Measurements from ENCODE around the gene CSHL1. TPM values are rescaled to one million over a fixed set of nuclear protein-coding genes. Genes with fewer than 3 reads are reported as not detected.
"Not testable (repeated sequence)": the region's sequence is repeated elsewhere in the genome, so short reads cannot be mapped to it uniquely, and the experiment has no call there.

The CSHL1 gene
- total RNA-seq, 2 donors from 2014 or later = not detected

DNA sequence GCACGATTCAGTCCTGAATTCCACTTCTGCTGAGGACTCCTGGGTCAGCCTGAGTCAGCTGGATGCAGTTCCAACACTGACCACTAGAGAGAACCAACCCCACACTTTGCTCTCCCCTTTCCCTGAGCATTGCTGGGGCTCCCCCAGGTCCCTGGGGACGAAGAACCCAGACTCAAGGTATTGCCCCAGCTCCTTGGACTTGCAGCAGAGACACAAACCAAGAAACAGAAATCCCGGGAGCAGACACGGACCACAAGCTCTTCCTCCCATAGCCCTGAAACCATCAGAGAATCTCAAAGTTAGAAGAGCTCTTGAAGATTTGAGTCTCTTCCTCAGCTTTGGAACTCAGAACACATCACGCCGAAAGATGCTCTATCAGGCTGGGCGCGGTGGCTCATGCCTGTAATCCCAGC lies 8.3 kb upstream of the CSHL1 start:
- peaks cover 8% of the 10 kb centered on the region for H3K4me1 Mint-ChIP-seq

DNA sequence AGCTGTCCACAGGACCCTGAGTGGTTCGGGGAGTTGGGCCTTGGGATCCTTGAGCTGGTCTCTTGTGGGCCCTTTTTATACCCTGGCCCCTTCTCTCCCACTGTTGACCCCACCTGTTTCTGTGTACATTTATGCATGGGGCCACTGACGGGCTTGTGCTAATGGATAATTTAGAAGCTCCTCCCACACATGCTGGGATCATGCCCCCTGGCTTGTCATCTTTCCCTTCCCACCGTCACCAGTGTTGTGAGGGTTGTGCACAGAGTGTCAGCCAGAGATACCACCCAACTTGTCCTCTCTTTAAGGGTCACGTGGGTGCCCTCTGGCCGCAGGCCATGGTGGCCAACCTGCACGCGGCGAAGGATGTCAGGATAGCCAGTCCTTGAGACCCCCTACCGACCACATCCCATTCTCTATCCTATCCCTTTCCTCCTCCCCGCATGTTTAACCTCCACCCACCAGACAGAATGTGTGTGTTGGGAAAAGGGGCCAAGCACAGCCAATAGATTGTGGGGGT lies 7.8 kb upstream of the CSHL1 start, which contains the start of gene GH1:
Gene GH1, minus strand, starts transcription at position 51 of the 517 bp plus-strand sequence. CDS start 63 bp downstream, outside the sequence.
- Mint-ChIP-seq H3K4me3 (peak within 1 kb of the TSS; percentile 31), H3K27me3 (ENCODE audit: insufficient read depth) (peaks cover 13% of the 10 kb centered on the region)
- not testable (repeated sequence) for H3K36me3 Mint-ChIP-seq (ENCODE audit: low read depth); H3K9me3 Mint-ChIP-seq; H3K9ac ChIP-seq (ENCODE audit: extremely low read depth, low read length, poor library complexity, severe bottlenecking); DNase-seq; H3K27me3 ChIP-seq (ENCODE audit: control insufficient read depth, insufficient read depth, low read length, poor library complexity, severe bottlenecking); H3K9me3 ChIP-seq (ENCODE audit: control insufficient read depth, low read length); H3K4me3 ChIP-seq (ENCODE audit: low read length); H3K4me1 Mint-ChIP-seq; H3K27ac Mint-ChIP-seq; H3K36me3 ChIP-seq (ENCODE audit: control insufficient read depth, insufficient read depth, low read length); H3K4me1 ChIP-seq (ENCODE audit: control insufficient read depth, insufficient read depth, low read length); H3K27ac ChIP-seq (ENCODE audit: low read depth, low read length)
- WGBS, 2 experiments (ENCODE audit: insufficient coverage in 1 of 2, insufficient read length in 1 of 2) = 64% methylated on average over 8 of the region's 10 CpGs; no CpG with 5 or more reads in 1 of the 2 experiments

More for the DNA sequence above, 8.3 kb upstream of the CSHL1 start:
- Mint-ChIP-seq H3K27me3 (ENCODE audit: insufficient read depth) (peaks cover 13% of the 10 kb centered on the region), H3K9me3 (no peaks in the 10 kb centered on the region), H3K36me3 (ENCODE audit: low read depth) (no peaks in the 10 kb centered on the region), H3K4me3 (no peak overlapping the region), H3K27ac (no peak overlapping the region)
- Histone ChIP-seq H3K4me1 (ENCODE audit: control insufficient read depth, insufficient read depth, low read length) (no peaks in the 10 kb centered on the region), H3K4me3 (ENCODE audit: low read length) (no peak overlapping the region), H3K27me3 (ENCODE audit: control insufficient read depth, insufficient read depth, low read length, poor library complexity, severe bottlenecking) (no peaks in the 10 kb centered on the region), H3K36me3 (ENCODE audit: control insufficient read depth, insufficient read depth, low read length) (no peaks in the 10 kb centered on the region), H3K9ac (ENCODE audit: extremely low read depth, low read length, poor library complexity, severe bottlenecking) (no peak overlapping the region), H3K27ac (ENCODE audit: low read depth, low read length) (no peak overlapping the region), H3K9me3 (ENCODE audit: control insufficient read depth, low read length) (no peaks in the 10 kb centered on the region)
- DNase-seq = peak; percentile 94
- TF ChIP-seq, protein P1, sequence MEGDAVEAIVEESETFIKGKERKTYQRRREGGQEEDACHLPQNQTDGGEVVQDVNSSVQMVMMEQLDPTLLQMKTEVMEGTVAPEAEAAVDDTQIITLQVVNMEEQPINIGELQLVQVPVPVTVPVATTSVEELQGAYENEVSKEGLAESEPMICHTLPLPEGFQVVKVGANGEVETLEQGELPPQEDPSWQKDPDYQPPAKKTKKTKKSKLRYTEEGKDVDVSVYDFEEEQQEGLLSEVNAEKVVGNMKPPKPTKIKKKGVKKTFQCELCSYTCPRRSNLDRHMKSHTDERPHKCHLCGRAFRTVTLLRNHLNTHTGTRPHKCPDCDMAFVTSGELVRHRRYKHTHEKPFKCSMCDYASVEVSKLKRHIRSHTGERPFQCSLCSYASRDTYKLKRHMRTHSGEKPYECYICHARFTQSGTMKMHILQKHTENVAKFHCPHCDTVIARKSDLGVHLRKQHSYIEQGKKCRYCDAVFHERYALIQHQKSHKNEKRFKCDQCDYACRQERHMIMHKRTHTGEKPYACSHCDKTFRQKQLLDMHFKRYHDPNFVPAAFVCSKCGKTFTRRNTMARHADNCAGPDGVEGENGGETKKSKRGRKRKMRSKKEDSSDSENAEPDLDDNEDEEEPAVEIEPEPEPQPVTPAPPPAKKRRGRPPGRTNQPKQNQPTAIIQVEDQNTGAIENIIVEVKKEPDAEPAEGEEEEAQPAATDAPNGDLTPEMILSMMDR (conservative IDR thresholded peaks at IDR 0.05) = peak; percentile 88
- 67 to 73% methylated on average over 3 to 8 of the region's 8 CpGs for WGBS, 2 experiments (ENCODE audit: insufficient coverage in 1 of 2, insufficient read length in 1 of 2)

DNA sequence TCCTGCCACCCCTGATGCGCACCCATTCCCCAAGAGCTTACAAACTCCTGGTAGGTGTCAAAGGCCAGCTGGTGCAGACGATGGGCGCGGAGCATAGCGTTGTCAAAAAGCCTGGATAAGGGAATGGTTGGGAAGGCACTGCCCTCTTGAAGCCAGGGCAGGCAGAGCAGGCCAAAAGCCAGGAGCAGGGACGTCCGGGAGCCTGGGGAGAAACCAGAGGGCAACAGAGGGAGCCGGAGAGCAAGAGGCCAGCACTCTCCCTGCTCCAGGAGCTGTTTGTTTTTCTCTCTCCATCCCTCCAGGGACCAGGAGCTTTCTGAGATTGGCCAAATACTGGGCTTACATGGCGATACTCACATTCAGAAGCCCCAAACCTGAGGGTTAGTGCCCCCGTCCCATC lies 7.2 kb upstream of the CSHL1 start:
- Histone ChIP-seq H3K4me3 (ENCODE audit: low read length) (no peak overlapping the region), H3K9ac (ENCODE audit: extremely low read depth, low read length, poor library complexity, severe bottlenecking) (no peak overlapping the region), H3K9me3 (ENCODE audit: control insufficient read depth, low read length) (no peaks in the 10 kb centered on the region), H3K27ac (ENCODE audit: low read depth, low read length) (no peak overlapping the region), H3K36me3 (ENCODE audit: control insufficient read depth, insufficient read depth, low read length) (no peaks in the 10 kb centered on the region), H3K4me1 (ENCODE audit: control insufficient read depth, insufficient read depth, low read length) (no peaks in the 10 kb centered on the region), H3K27me3 (ENCODE audit: control insufficient read depth, insufficient read depth, low read length, poor library complexity, severe bottlenecking) (no peaks in the 10 kb centered on the region)
- peak; percentile 94 for DNase-seq
- TF ChIP-seq, protein P1 (conservative IDR thresholded peaks at IDR 0.05) = peak; percentile 67
- Mint-ChIP-seq H3K27me3 (ENCODE audit: insufficient read depth) (peaks cover 13% of the 10 kb centered on the region), H3K9me3 (no peaks in the 10 kb centered on the region), H3K27ac (no peak overlapping the region), H3K4me1 (peaks cover 8% of the 10 kb centered on the region), H3K4me3 (peak overlapping the region; percentile 31), H3K36me3 (ENCODE audit: low read depth) (no peaks in the 10 kb centered on the region)
- WGBS, 2 experiments (ENCODE audit: insufficient coverage in 1 of 2, insufficient read length in 1 of 2) = 48 to 73% methylated on average over 4 to 10 of the region's 10 CpGs

DNA sequence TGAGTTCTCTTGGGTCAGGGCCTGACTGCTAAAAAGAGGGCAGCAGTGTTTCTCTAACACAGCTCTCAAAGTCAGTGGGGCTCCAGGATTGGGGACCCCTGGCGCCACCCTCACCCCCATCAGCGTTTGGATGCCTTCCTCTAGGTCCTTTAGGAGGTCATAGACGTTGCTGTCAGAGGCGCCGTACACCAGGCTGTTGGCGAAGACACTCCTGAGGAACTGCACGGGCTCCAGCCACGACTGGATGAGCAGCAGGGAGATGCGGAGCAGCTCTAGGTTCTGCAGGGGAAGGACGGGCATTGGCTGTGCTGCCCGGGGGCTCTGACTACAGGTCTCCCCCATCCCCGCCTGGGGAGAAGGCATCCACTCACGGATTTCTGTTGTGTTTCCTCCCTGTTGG lies 6.6 kb upstream of the CSHL1 start:
- Mint-ChIP-seq H3K27me3 (ENCODE audit: insufficient read depth) (peaks cover 16% of the 10 kb centered on the region), H3K9me3 (no peaks in the 10 kb centered on the region), H3K4me3 (no peak overlapping the region), H3K36me3 (ENCODE audit: low read depth) (no peaks in the 10 kb centered on the region), H3K4me1 (peaks cover 8% of the 10 kb centered on the region), H3K27ac (no peak overlapping the region)
- TF ChIP-seq, protein P1 (conservative IDR thresholded peaks at IDR 0.05) = no peak
- Histone ChIP-seq H3K9me3 (ENCODE audit: control insufficient read depth, low read length) (no peaks in the 10 kb centered on the region), H3K27ac (ENCODE audit: low read depth, low read length) (no peak overlapping the region), H3K4me3 (ENCODE audit: low read length) (no peak overlapping the region), H3K27me3 (ENCODE audit: control insufficient read depth, insufficient read depth, low read length, poor library complexity, severe bottlenecking) (no peaks in the 10 kb centered on the region), H3K9ac (ENCODE audit: extremely low read depth, low read length, poor library complexity, severe bottlenecking) (no peak overlapping the region), H3K4me1 (ENCODE audit: control insufficient read depth, insufficient read depth, low read length) (no peaks in the 10 kb centered on the region), H3K36me3 (ENCODE audit: control insufficient read depth, insufficient read depth, low read length) (no peaks in the 10 kb centered on the region)
- 86 to 92% methylated on average over 12 to 13 of the region's 13 CpGs for WGBS, 2 experiments (ENCODE audit: insufficient coverage in 1 of 2, insufficient read length in 1 of 2)
- no peak for DNase-seq

DNA sequence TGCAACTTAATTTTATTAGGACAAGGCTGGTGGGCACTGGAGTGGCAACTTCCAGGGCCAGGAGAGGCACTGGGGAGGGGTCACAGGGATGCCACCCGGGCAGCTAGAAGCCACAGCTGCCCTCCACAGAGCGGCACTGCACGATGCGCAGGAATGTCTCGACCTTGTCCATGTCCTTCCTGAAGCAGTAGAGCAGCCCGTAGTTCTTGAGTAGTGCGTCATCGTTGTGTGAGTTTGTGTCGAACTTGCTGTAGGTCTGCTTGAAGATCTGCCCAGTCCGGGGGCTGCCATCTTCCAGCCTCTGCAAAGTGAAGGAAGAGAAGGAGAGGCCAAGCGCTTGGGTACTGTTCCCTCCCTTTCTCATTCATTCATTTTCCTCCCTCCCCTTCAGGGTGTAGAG lies 6.1 kb upstream of the CSHL1 start:
- H3K4me1 ChIP-seq (ENCODE audit: control insufficient read depth, insufficient read depth, low read length); H3K27ac Mint-ChIP-seq; H3K27ac ChIP-seq (ENCODE audit: low read depth, low read length); H3K36me3 Mint-ChIP-seq (ENCODE audit: low read depth); H3K9me3 Mint-ChIP-seq; H3K4me3 ChIP-seq (ENCODE audit: low read length); H3K9me3 ChIP-seq (ENCODE audit: control insufficient read depth, low read length); H3K4me3 Mint-ChIP-seq; DNase-seq; H3K36me3 ChIP-seq (ENCODE audit: control insufficient read depth, insufficient read depth, low read length); H3K27me3 ChIP-seq (ENCODE audit: control insufficient read depth, insufficient read depth, low read length, poor library complexity, severe bottlenecking); H3K9ac ChIP-seq (ENCODE audit: extremely low read depth, low read length, poor library complexity, severe bottlenecking); H3K4me1 Mint-ChIP-seq: not testable (repeated sequence)
- H3K27me3 Mint-ChIP-seq (ENCODE audit: insufficient read depth) = peaks cover 16% of the 10 kb centered on the region
- 93 to 100% methylated on average over 4 to 10 of the region's 11 CpGs for WGBS, 2 experiments (ENCODE audit: insufficient coverage in 1 of 2, insufficient read length in 1 of 2)

Data from endodermal cell (in vitro differentiated cells).